Stimulated activated CD4-positive, alpha-beta T cell treated with anti-CD3 and anti-CD28 coated beads, Interleukin-4, amount 100 ng/mL, for 48 hours (primary cell): ENCODE measurements around the gene BMP6.

Experiments used
- DNase-seq, 2 donors: peaks; one replicate each; pipeline ENCODE4 v3.0.0-alpha.2; 2020; ENCODE audit warnings: low read depth in 2 of 2

The BMP6 gene

GRCh38 chr6:7827142-7827541 lies 101.2 kb downstream of the BMP6 start:
- no peak for DNase-seq

GRCh38 chr6:7828124-7828523 lies 102.2 kb downstream of the BMP6 start:
- DNase-seq: no peak

- DNase-seq: no peak
Measured at GRCh38 chr6:7832904-7833750, 107.2 kb downstream of the BMP6 start.

- DNase-seq: no peak
Measured at GRCh38 chr6:7833751-7834070, 107.8 kb downstream of the BMP6 start.

GRCh38 chr6:7836371-7837026 lies 110.6 kb downstream of the BMP6 start:
- no peak for DNase-seq

GRCh38 chr6:7841781-7842468 lies 116.0 kb downstream of the BMP6 start:
- no peak for DNase-seq

GRCh38 chr6:7846966-7847818 lies 121.3 kb downstream of the BMP6 start:
- no peak for DNase-seq

- no peak for DNase-seq
Measured at GRCh38 chr6:7848229-7848628, 122.3 kb downstream of the BMP6 start.

GRCh38 chr6:7851780-7852179 lies 125.9 kb downstream of the BMP6 start:
- no peak for DNase-seq

GRCh38 chr6:7859591-7859990 lies 133.7 kb downstream of the BMP6 start:
- no peak for DNase-seq

GRCh38 chr6:7865781-7866180 lies 139.9 kb downstream of the BMP6 start:
- no peak for DNase-seq

GRCh38 chr6:7866526-7866925 lies 140.6 kb downstream of the BMP6 start:
- no peak for DNase-seq

- no peak for DNase-seq
Measured at GRCh38 chr6:7868926-7869325, 143.0 kb downstream of the BMP6 start.

GRCh38 chr6:7878401-7878964 lies 152.6 kb downstream of the BMP6 start:
- no peak for DNase-seq

GRCh38 chr6:7879043-7879442 lies 153.1 kb downstream of the BMP6 start:
- DNase-seq: no peak

- no peak for DNase-seq
Measured at GRCh38 chr6:7879579-7879978, 153.7 kb downstream of the BMP6 start.

GRCh38 chr6:7879980-7880717 lies 154.2 kb downstream of the BMP6 start:
- no peak for DNase-seq

GRCh38 chr6:7880718-7881107 lies 154.8 kb downstream of the BMP6 start:
- DNase-seq: no peak

GRCh38 chr6:7881765-7882500 lies 156.0 kb downstream of the BMP6 start:
- DNase-seq: no peak
